PC-9 (cell line): ENCODE data around the gene STK24.

Source experiments
- CTCF ChIP-seq: fragments of 200-600 bp; sonication (generic); conservative IDR thresholded peaks from 2 replicates; pipeline ENCODE4 v1.6.1; 2017; ENCODE audit warnings: mixed run types, antibody characterized with exemption, mild to moderate bottlenecking, moderate library complexity
- EZH2 ChIP-seq: fragments of 200-600 bp; sonication (generic); IDR thresholded peaks from 2 replicates; pipeline ENCODE4 v1.8.0; 2017; ENCODE audit warnings: antibody characterized with exemption, low read depth

- TF ChIP-seq CTCF, result no peak
- TF ChIP-seq EZH2, result no peak
Measured at GRCh38 chr13:98478189-98479129, 98.4 kb downstream of the STK24 start.
